AG09309 (cell line): ENCODE measurements around the gene RNF20.
"Not testable (repeated sequence)": the region's sequence is repeated elsewhere in the genome, so short reads cannot be mapped to it uniquely, and the experiment has no call there.

Experiments used
- DNase-seq: peaks from one replicate; pipeline ENCODE4 v3.0.0-alpha.2; 2010; ENCODE audit warnings: low read depth
- H3K4me3 ChIP-seq: 2 replicates; pipeline ENCODE4 v1.5.1; 2011; ENCODE audit warnings: mild to moderate bottlenecking, low read depth, low read length, moderate library complexity; ENCODE audit not compliant: control insufficient read depth
- CTCF ChIP-seq: IDR thresholded peaks from 2 replicates; pipeline ENCODE4 v1.5.1; 2011; ENCODE audit warnings: mild to moderate bottlenecking, low read depth, low read length, inconsistent platforms; ENCODE audit not compliant: insufficient read depth, control insufficient read depth; ENCODE audit errors: missing control alignments

RNF20 gene

GRCh38 chr9:101513351-101513750, 20.3 kb upstream of the RNF20 start:
- H3K4me3 ChIP-seq = no peak overlapping the region
- no peak for TF ChIP-seq CTCF

GRCh38 chr9:101514071-101514470, 19.6 kb upstream of the RNF20 start:
- no peak for DNase-seq
- no peak overlapping the region for H3K4me3 ChIP-seq
- TF ChIP-seq CTCF = no peak

More at GRCh38 chr9:101513351-101513750, 20.3 kb upstream of the RNF20 start:
- no peak for DNase-seq

- no peak for TF ChIP-seq CTCF
- DNase-seq = no peak
These were observed 17.0 kb upstream of the RNF20 start for GRCh38 chr9:101516655-101517054.

GRCh38 chr9:101518489-101518888, 15.2 kb upstream of the RNF20 start:
- DNase-seq, H3K4me3 ChIP-seq: not testable (repeated sequence)

More at GRCh38 chr9:101516655-101517054, 17.0 kb upstream of the RNF20 start:
- H3K4me3 ChIP-seq = no peak overlapping the region

- TF ChIP-seq CTCF = no peak
- no peak overlapping the region for H3K4me3 ChIP-seq
- DNase-seq = no peak
These were observed 9.3 kb upstream of the RNF20 start for GRCh38 chr9:101524371-101524770.

- no peak overlapping the region for H3K4me3 ChIP-seq
- no peak for TF ChIP-seq CTCF
- DNase-seq = no peak
These were observed 6.6 kb upstream of the RNF20 start for GRCh38 chr9:101527066-101527465.

GRCh38 chr9:101528015-101528414, 5.6 kb upstream of the RNF20 start:
- DNase-seq = no peak
- TF ChIP-seq CTCF = no peak
- H3K4me3 ChIP-seq = no peak overlapping the region
